HG02870 (cell line): ENCODE results near the gene HBS1L.
A peak's percentile ranks its signal among the peaks of the same experiment; 100 is the strongest.
"Not testable (repeated sequence)": the region's sequence is repeated elsewhere in the genome, so short reads cannot be mapped to it uniquely, and the experiment has no call there.

ENCODE experiments used
- ATAC-seq: cut with Tn5 transposase; IDR thresholded peaks from one replicate; pipeline ENCODE4 v1.9.1; 2021; ENCODE audit warnings: mild to moderate bottlenecking, moderate library complexity; ENCODE audit not compliant: unreplicated experiment

Gene HBS1L

DNA sequence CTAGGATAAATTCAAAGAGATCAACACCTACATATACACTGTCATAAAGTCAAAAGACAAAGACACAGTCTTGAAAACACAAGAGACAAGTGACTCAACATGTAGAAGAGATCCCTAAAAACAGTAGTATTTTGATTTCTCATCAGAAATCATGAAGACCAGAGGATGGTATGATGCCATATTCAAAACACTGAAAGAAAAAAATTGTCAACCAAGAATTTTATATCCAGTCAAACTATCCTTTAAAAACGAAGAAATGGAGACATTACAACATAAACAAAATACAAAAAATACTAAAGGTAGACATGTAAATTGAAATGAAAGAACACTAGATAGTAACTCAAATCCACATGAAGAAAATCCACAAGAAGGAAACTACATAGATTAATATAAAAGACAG, 27.3 kb upstream of the HBS1L start:
- ATAC-seq: no peak

- no peak for ATAC-seq
These were observed 20.4 kb upstream of the HBS1L start for GRCh38 chr6:135075018-135075417.

DNA sequence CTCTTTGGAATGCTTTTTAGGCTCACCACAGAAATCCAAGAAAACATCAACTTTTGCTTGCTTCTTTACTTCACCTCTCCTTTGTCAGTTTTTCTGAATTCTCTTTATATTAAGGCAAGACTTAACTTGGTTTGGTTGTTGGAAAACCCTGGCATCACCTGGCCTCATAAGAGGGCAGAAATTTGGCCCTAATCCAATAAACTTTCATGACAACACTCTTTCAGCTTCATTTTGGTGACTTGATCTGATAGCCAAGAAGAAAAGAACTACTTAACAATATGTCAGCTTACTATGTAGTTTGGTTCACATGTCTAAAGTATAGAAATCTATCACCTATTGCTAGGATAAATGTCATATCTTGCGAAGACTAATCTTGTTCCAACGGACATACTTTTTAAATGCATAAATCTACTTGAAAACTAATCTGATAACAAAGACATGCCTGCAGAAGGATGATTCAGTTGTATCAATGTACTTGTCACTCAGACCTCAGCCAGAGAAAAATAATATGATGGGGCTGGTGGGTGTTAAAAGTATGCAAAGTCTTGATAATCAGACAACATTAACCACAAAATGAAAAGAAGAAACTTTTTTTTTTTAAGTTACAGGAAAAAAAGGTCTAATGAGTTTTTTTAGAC, 19.3 kb upstream of the HBS1L start:
- no peak for ATAC-seq

GRCh38 chr6:135073217-135073616, 18.6 kb upstream of the HBS1L start:
- no peak for ATAC-seq

- no peak for ATAC-seq
These were observed 18.1 kb upstream of the HBS1L start for GRCh38 chr6:135072753-135073152.

DNA sequence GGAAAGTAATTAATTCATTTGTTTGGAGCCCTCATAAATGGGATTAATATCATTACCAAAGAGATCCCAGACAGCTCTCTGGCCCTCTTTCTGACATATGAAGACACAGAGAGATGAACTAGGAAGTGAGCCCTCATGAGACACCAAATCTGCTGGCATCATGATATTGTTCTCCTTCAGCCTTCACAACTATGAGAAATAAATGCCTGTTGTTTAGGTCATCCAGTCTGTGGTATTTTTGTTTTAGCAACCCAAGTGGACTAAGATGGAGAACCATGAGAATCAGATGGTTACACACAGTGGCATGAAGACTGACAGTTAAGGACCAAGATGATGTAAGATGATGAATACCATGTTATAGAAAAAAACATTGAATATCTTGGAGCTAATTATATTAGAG, 16.9 kb upstream of the HBS1L start:
- ATAC-seq: no peak

DNA sequence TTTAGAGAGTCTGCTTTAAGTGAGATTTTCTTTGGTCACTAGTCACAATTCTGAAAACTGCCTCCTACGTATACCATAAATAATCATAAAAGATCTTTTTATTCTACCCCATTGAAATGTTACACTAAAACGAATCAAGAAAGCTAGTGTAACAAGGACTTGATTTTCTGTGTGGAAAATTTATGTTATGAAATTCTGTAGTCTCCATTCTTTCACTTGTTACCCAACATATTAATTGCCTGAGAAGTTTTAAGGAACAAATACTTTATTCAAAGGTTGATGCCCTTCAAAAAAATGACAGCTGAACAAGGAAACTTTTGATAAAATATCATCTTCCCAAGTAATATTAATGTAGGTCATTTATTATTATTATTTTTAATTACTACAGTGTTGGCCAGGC, 13.3 kb upstream of the HBS1L start:
- no peak for ATAC-seq

GRCh38 chr6:135066806-135067205, 12.2 kb upstream of the HBS1L start:
- no peak for ATAC-seq

- ATAC-seq: no peak
These were observed 11.8 kb upstream of the HBS1L start for GRCh38 chr6:135066397-135066796.

DNA sequence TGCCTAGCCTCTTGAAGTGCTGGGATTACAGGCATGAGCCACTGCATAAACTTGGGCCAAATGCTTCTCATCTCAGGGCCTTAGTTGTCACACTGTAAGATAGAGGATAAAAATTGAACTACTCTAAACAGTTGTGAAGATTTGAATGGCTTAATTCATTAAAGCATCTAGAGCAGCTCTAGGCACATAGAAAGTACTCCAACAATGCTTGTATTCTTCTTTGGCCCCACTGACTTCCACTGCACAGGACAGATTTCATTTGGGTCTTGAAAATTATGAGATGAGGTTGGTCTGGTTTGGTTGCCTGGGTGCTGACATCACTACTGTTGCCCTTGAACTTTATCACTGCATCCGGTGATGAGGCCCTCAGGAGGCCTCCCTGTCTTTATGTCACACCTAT, 10.0 kb upstream of the HBS1L start:
- no peak for ATAC-seq

DNA sequence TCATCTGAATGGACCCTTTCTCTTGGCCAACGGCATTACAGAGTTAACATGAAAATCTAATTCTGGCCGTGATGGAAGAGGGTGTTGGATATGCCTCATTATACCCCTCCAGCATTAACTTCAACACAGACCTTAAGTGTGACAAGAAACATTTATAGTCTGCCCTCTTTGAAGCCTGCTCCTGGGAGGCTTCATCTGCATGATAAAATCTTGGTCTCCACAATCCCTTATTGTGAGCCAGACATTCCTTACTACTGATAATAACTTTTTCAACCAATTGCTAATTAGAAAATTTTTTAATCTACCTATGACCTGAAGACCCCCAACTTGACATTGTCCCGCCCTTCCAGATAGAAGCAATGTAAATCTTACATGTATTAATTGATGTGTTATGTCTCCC, 9.3 kb upstream of the HBS1L start:
- ATAC-seq: no peak

- ATAC-seq: no peak
These were observed 8.1 kb upstream of the HBS1L start for GRCh38 chr6:135062735-135063134.

GRCh38 chr6:135060076-135060475, 5.5 kb upstream of the HBS1L start:
- ATAC-seq: no peak

GRCh38 chr6:135058299-135058698, 3.7 kb upstream of the HBS1L start:
- not testable (repeated sequence) for ATAC-seq

DNA sequence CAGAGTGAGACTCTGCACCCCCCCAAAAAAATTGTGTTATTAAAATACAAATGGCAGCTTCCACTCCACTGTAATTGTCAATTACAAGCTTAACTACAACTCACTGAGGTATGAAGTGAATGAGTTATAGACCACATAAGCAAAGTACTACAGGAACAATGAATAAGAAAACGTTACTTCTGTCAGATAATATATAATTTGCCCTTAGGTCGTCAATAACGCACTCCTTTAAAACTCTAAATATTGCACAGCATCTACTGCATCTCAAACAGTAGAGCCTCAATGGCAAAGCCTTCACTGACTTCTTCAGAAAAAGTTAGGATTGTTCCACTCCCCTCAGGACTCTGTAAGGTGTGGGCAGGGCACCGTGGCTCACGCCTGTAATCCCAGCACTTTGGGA, 2.0 kb upstream of the HBS1L start:
- no peak for ATAC-seq

DNA sequence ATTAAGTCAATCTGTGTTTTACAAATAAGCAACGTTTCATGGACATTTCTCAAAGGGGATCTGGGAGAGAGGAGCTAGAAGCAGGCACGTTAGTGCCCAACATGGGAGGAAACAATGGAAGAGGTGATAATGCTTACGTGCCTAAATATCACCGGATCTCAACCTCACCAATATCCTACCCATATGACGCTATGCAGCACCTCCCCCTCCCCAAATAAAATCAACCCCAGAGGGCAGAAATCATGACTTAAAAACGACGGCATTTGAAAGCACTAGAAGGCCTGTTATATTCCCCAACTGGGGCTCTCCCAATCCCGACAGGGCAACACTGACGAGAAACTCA, 425 bp downstream of the HBS1L start:
- ATAC-seq: peak; percentile 2

GRCh38 chr6:135053406-135053805, 1.2 kb downstream of the HBS1L start:
- no peak for ATAC-seq

- no peak for ATAC-seq
These were observed 1.7 kb downstream of the HBS1L start for GRCh38 chr6:135052939-135053338.

- ATAC-seq: no peak
These were observed 5.7 kb downstream of the HBS1L start for GRCh38 chr6:135048915-135049314.

GRCh38 chr6:135047336-135047735, 7.3 kb downstream of the HBS1L start:
- no peak for ATAC-seq

DNA sequence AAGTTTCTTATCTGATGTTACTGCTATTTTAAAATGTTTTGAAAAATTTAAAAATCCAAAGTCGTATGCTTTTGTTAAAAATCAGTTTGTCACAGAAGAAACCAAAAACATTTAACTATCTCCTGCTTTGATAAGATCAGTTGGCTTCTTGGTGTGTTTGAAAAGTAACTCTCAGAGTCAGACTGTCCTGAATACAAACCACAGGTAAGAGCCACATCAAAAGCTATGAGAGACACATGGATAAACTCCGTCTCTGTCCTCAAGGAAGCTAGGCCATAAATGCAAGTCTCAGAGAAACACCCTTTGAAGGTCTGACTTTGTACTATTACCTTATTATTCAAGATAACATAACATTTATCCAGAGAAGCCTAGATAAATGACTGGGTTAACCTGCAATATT, 7.7 kb downstream of the HBS1L start:
- ATAC-seq: no peak

DNA sequence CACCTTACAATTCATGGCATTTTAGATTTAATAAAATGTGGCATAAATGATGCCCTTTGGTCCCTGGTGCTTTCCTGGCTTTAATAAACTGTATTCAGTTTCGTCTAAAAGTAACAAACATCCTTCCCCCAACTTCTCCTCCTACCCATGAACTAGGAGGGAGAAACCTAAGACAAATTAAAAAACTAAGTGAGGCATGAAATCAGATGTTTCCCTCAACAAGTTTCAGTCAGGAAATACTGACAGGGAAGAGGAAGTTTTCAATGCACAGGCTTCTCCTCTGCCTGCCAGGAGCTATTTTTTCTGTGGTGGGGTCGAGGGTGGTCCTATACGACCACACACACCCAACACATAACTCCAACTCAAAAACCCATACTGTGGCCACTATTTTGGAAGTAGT, 10.0 kb downstream of the HBS1L start:
- no peak for ATAC-seq

GRCh38 chr6:135043846-135044245, 10.8 kb downstream of the HBS1L start:
- ATAC-seq: no peak

- no peak for ATAC-seq
These were observed 11.3 kb downstream of the HBS1L start for GRCh38 chr6:135043364-135043763.
